Astrocyte (in vitro differentiated cells and primary cell): ENCODE data around the gene PACRG.

Experiments
- CTCF ChIP-seq: IDR thresholded peaks from 2 replicates; pipeline ENCODE4 v1.5.1; 2011; ENCODE audit warnings: low read depth, mild to moderate bottlenecking, inconsistent platforms, low read length, moderate library complexity; ENCODE audit not compliant: insufficient read depth
- EZH2 ChIP-seq: IDR thresholded peaks from 2 replicates; pipeline ENCODE4 v1.6.1; 2012; ENCODE audit warnings: mild to moderate bottlenecking, low read length, inconsistent platforms; ENCODE audit not compliant: insufficient read depth

GRCh38 chr6:163120223-163120622 is 392.4 kb downstream of the PACRG start:
- TF ChIP-seq CTCF (no peak), EZH2 (no peak)
